NCI-H446 (cell line): ENCODE results near the gene F8.
A peak's percentile ranks its signal among the peaks of the same experiment; 100 is the strongest.

Source experiments
- DNase-seq, 2 experiments: peaks; one replicate each; lab custom pipeline; 2025; lab: John Stamatoyannopoulos, UW

Gene F8

GRCh38 chrX:155022585-155022984 is at the start of gene F8:
Gene F8 (minus strand): TSS chrX:155022723. CDS start chrX:155022552, 171 bp downstream.
- DNase-seq, result no peak

GRCh38 chrX:155071694-155072280 is 49.3 kb upstream of the F8 start:
- no peak for DNase-seq

GRCh38 chrX:155070975-155071693 is 48.6 kb upstream of the F8 start, which contains the start of the genes BRCC3, CMC4 and MTCP1:
Gene BRCC3 (plus strand): TSS chrX:155071508. CDS start chrX:155071528, 20 bp downstream.
Gene CMC4 (minus strand): TSS chrX:155071136. CDS start chrX:155064023, 7,113 bp downstream.
Gene MTCP1 (minus strand): TSS chrX:155071136. CDS start chrX:155066010, 5,126 bp downstream.
- peak; percentile 52 to 95 for DNase-seq

- no peak for DNase-seq
Observed at GRCh38 chrX:155070663-155070974, 48.1 kb upstream of the F8 start.

GRCh38 chrX:155070038-155070437 is 47.5 kb upstream of the F8 start:
- DNase-seq, result no peak

GRCh38 chrX:155069414-155069813 is 46.9 kb upstream of the F8 start:
- DNase-seq, result no peak

- DNase-seq, result no peak
Observed at GRCh38 chrX:155068165-155068564, 45.6 kb upstream of the F8 start.

GRCh38 chrX:155065035-155065734 is 42.7 kb upstream of the F8 start:
- DNase-seq, result no peak

GRCh38 chrX:155061760-155062159 is 39.2 kb upstream of the F8 start:
- no peak for DNase-seq

GRCh38 chrX:155056877-155057792 is 34.6 kb upstream of the F8 start:
- DNase-seq, result peak; percentile 4 to 70

- DNase-seq, result no peak
Observed at GRCh38 chrX:155056471-155056870, 33.9 kb upstream of the F8 start.

- DNase-seq, result no peak
Observed at GRCh38 chrX:155055494-155055893, 33.0 kb upstream of the F8 start.

GRCh38 chrX:155054255-155054654 is 31.7 kb upstream of the F8 start:
- no peak for DNase-seq

- no peak for DNase-seq
Observed at GRCh38 chrX:155053656-155054055, 31.1 kb upstream of the F8 start.

GRCh38 chrX:155052738-155053498 is 30.4 kb upstream of the F8 start:
- DNase-seq, result no peak

GRCh38 chrX:155048977-155049619 is 26.6 kb upstream of the F8 start:
- DNase-seq, result peak; percentile 2 to 52

GRCh38 chrX:155046811-155047528 is 24.4 kb upstream of the F8 start:
- no peak for DNase-seq

GRCh38 chrX:155046129-155046810 is 23.7 kb upstream of the F8 start:
- DNase-seq, result no peak

- DNase-seq, result no peak
Observed at GRCh38 chrX:155035688-155036087, 13.2 kb upstream of the F8 start.
